Measurements from ENCODE around the gene TTYH2.

Gene TTYH2

GRCh38 chr17:74233937-74234336 is 20.6 kb downstream of the TTYH2 start:
- DNase-seq (ENCODE audit: low read depth in 3 of 3, low spot score in 1 of 3): no peak

DNA sequence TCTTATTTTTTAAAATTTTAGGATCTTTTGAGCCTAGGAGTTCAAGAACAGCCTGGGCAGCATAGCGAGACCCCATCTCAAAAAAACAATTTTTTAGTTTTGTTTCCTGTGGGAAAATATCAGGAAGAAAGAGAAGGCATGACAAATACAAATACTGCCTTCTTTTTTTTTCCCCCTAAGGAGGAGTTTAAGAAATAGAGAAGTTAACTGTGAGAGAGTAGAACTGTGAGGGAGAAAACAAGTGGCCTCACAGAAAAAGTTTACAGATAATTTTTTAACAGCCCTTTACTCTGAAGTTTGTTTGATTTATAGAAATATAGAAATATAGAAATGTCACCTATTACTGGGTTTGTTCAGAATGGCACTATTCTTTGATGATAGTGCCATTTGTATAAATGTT is 21.1 kb downstream of the TTYH2 start:
- no peak for DNase-seq (ENCODE audit: low read depth in 3 of 3, low spot score in 1 of 3)

DNA sequence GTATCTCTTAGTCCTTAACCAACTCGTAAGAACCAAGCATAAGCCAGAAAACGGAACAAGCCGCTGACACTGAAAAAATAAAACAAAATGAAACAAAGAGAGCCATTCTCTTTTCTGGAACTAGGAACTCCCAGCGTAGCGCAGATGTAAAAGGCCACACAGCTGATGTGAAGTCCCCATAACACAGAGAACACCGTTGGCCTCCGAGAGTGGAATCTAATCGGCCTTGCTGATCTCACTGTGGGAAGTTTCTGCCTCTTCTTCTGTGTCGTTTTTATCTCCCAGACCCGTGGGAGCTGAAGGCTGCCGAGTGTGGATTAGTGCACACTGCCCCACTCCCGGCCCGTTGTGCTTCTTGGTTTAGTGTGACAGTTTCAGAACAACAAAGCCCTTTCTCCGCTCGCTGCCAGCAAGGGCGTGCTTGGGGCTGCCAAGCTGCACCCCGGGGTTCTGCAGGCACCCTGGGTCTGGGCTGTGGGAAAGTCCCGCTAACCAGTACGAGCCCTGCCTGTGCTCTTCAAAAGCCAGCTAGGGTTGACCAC is 21.7 kb downstream of the TTYH2 start:
- DNase-seq (ENCODE audit: low read depth in 3 of 3, low spot score in 1 of 3): no peak

GRCh38 chr17:74235911-74236371 is 22.6 kb downstream of the TTYH2 start:
- DNase-seq (ENCODE audit: low read depth in 3 of 3, low spot score in 1 of 3): no peak

DNA sequence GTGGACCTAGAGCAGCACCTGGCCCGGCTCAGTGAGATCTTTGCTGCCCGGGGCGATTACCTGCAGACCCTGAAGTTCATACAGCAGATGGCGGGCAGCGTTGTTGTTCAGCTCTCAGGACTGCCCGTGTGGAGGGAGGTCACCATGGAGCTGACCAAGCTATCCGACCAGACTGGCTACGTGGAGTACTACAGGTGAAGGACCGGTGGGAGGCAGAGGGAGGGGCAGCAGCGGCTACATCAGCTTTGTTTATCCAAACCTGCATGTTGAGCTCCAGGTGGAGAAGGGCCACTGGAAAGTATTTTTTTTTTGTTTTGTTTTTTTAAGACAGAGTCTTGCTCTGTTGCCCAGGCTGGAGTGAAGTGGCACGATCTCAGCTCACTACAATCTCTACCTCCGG is 23.9 kb downstream of the TTYH2 start:
- DNase-seq (ENCODE audit: low read depth in 3 of 3, low spot score in 1 of 3): no peak

DNA sequence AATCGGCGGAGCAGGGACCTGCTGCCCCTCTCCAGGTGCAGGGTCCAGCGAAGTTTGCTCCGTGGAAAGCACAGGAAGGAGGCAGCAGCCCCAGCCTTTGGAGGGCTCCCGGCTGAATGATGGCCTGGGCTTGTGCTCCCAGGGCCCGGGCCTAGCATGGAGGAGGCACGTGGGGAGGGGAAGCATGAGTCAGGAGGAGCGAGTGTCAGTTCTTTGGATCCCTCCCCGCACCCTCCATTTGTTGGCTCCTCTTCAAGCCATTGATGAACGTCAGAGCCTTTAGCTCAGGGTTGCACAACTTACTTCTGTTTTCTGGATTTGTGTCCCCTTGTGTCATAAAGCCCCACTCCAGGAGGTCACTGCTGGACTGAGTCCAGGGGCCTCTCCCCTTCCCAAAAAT is 25.8 kb downstream of the TTYH2 start:
- DNase-seq (ENCODE audit: low read depth in 3 of 3, low spot score in 1 of 3): no peak

- DNase-seq (ENCODE audit: low read depth in 3 of 3, low spot score in 1 of 3): no peak
Measured at GRCh38 chr17:74240618-74241205, 27.3 kb downstream of the TTYH2 start.

- no peak for DNase-seq (ENCODE audit: low read depth in 3 of 3, low spot score in 1 of 3)
Measured at GRCh38 chr17:74241431-74241830, 28.1 kb downstream of the TTYH2 start.

DNA sequence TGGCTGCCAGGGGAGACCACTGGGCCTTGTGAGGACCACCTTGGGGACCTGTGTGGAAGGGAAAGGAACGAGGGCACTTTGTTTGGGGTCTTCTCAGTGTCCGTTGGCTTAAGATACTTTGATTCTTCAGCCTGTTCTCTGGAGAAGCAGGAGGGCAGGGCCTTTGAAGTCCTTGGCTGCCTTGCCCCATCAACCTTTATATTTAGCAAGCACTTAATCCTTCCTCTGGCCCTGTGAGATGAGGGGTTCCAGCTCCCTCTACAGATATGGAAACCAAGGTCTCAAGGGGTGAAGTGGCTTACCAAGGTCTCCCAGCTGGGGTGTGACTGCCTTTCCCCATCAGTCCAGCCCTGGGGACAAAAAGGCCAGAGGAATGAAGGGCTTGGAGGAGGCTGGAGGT is 28.5 kb downstream of the TTYH2 start:
- no peak for DNase-seq (ENCODE audit: low read depth in 3 of 3, low spot score in 1 of 3)

DNA sequence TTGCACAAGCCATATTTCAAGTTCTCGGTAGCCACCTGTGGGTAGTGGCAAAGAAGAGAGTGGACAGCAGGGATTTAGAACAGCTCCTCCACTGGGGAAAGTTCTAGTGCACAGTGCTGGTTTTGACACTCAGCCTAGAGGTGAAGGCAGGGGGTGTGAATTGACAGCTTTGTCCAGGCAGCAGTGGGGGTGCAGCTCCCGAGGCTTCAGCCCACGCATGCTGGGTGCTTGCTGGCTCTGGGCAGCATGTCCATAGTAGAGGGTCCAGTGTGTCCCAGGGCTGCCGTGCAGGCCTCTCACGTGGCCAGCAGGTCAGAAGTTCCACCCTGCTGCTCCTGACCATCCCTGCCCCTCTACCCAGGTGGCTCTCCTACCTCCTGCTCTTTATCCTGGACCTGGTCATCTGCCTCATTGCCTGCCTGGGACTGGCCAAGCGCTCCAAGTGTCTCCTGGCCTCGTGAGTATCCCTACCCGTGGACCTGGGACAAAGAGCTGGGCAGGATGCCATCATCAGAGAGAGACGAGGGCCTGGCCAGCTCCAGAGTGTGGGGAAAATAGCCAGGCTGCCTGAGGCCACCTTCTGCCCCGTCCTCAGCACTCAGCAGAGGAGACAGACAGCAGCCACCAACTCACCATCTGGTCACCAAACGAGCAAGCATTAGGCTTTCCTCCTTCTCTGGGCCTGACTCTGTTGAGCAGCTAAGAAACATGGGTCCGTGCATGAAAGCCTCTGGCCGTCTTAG is 29.8 kb downstream of the TTYH2 start:
- DNase-seq (ENCODE audit: low read depth in 3 of 3, low spot score in 1 of 3): no peak

- DNase-seq (ENCODE audit: low read depth in 3 of 3, low spot score in 1 of 3): no peak
Measured at GRCh38 chr17:74244128-74244527, 30.8 kb downstream of the TTYH2 start.

DNA sequence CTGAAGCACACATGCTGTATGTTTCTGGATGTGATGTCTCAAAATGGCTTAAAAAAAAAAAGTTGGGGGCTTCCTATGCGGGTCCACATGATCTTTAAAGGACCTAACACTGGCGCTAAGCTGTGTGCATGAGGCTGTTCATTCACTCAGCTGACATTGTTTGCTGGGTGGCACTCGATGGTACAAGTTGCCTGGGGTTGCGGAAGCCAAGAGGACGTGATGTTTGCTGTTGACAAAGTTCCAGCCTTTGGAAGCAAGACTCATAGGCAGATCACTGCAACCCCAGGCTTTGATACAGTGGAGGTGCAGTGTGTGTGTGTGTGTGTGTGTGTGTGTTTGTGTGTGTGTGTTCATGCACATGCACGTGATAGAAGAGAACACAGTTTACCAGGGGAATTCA is 31.2 kb downstream of the TTYH2 start:
- no peak for DNase-seq (ENCODE audit: low read depth in 3 of 3, low spot score in 1 of 3)

DNA sequence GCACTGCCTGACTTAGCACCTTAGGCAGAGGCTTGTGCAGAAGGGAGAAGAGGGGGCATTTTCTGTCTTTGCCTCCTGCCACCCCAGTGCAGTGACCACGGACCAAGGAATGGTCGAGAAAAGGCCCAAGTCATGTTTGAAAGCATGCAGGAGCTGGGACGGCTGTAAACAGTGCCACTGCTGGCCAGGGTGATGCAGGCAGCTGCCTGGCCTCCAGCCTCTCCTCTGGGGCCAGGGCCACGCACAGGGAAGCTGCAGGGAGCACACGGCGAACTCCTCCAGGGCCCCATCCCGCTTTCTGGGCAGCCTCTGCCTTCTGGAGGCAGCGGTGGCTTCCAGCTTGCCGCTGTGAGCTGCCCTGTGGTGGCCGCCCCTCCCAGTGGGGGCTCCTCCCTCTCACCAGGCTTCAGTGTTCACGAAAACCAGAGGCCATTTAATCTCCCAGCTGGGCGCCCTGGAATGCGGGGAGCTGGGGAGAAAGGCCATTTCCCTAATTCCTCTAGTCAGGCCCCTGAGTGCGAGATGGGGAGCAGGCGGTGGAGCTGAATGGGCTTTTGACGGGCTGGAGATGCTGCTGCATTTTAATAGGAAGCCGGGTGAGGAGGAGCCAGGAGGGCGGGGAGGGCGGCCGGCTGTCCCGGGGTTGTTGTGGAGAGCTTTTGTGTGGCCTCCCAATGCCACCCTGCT is 31.9 kb downstream of the TTYH2 start:
- DNase-seq (ENCODE audit: low read depth in 3 of 3, low spot score in 1 of 3): no peak

DNA sequence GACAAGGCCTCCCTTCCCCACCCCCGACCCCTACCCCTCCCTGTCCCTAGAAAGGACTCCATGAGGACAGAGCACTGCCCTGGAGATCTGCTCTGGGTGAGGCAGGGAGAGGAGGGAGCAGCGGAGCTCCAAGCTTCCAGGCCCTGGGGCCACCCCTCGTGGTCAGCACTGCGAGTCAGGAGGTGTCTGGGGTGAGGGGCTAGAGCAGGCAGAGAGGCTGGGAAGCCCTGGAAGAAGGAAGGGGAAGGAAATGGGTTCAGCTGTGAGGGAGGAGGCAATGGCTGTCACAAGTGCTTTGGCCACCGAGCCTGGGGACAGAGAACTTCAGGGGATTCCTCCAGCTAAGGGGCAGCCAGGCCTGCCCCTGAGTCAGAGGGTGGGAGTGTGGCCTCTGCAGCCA is 32.5 kb downstream of the TTYH2 start:
- no peak for DNase-seq (ENCODE audit: low read depth in 3 of 3, low spot score in 1 of 3)

- no peak for DNase-seq (ENCODE audit: low read depth in 3 of 3, low spot score in 1 of 3)
Measured at GRCh38 chr17:74249590-74250270, 36.4 kb downstream of the TTYH2 start.

GRCh38 chr17:74250324-74250995 is 37.1 kb downstream of the TTYH2 start:
- DNase-seq (ENCODE audit: low read depth in 3 of 3, low spot score in 1 of 3): no peak

DNA sequence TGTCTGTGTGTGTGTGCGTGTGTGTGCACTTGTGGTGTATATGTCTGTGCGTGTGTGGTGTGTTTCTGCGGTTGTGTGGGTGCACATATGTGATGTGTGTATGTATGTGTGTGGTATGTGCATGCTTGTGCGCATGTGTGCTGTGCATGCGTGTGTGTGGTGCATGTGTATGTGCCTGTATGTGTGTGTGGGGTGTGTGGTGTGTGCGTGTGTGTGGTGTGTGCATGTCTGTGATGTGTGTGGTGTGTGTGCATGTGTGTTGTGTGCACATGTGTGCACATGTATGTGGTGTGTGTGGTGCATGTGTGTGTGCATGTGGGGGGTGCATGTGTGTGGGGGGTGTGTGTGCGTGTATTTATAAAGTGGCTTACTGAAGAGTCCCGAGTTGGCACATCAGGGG is 37.7 kb downstream of the TTYH2 start:
- DNase-seq (ENCODE audit: low read depth in 3 of 3, low spot score in 1 of 3): no peak

DNA sequence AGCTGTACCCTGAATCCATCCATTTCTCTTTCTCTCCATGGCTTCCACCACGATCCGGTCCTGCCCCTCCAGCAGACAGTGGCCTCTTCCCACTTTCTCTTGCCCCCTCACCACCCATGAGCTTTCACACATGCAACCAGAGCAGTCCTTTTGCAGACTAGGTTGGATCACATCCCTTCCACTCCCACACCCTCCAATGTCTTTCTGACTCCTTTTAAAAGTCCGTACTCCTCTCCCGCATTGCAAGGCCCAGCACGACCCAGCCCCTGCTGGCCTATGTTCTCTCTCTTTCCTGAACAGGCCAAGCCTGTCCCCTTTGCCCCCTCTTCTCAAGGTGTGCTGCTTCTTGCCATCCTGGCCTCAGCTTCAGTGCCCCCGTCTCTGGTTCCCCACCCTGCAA is 38.2 kb downstream of the TTYH2 start:
- DNase-seq (ENCODE audit: low read depth in 3 of 3, low spot score in 1 of 3): no peak

GRCh38 chr17:74252211-74252610 is 38.8 kb downstream of the TTYH2 start:
- no peak for DNase-seq (ENCODE audit: low read depth in 3 of 3, low spot score in 1 of 3)

- no peak for DNase-seq (ENCODE audit: low read depth in 3 of 3, low spot score in 1 of 3)
Measured at GRCh38 chr17:74253036-74253435, 39.7 kb downstream of the TTYH2 start.

GRCh38 chr17:74257311-74257710 is 43.9 kb downstream of the TTYH2 start:
- DNase-seq (ENCODE audit: low read depth in 3 of 3, low spot score in 1 of 3): no peak

All from stimulated activated CD4-positive, alpha-beta T cell treated with anti-CD3 and anti-CD28 coated beads, TNF-alpha, amount 100 ng/mL, for 1 hour (primary cell).